Measurements from ENCODE around the gene CD99.
A peak's percentile ranks its signal among the peaks of the same experiment; 100 is the strongest.

The CD99 gene

GRCh38 chrX:2690856-2691542 lies at the start of gene CD99:
Gene CD99 (plus strand): TSS chrX:2691295. CDS start chrX:2691361, 66 bp downstream.
- DNase-seq (ENCODE audit: low read depth, low spot score), result peak; percentile 61

- no peak for DNase-seq (ENCODE audit: low read depth, low spot score)
Measured at GRCh38 chrX:2642146-2642545, 48.9 kb upstream of the CD99 start.

GRCh38 chrX:2642791-2643190 lies 48.3 kb upstream of the CD99 start:
- DNase-seq (ENCODE audit: low read depth, low spot score), result no peak

- DNase-seq (ENCODE audit: low read depth, low spot score), result no peak
Measured at GRCh38 chrX:2643880-2644279, 47.2 kb upstream of the CD99 start.

GRCh38 chrX:2645563-2645962 lies 45.5 kb upstream of the CD99 start:
- DNase-seq (ENCODE audit: low read depth, low spot score), result no peak

- no peak for DNase-seq (ENCODE audit: low read depth, low spot score)
Measured at GRCh38 chrX:2647627-2648026, 43.5 kb upstream of the CD99 start.

- DNase-seq (ENCODE audit: low read depth, low spot score), result no peak
Measured at GRCh38 chrX:2650037-2650436, 41.1 kb upstream of the CD99 start.

GRCh38 chrX:2650865-2651264 lies 40.2 kb upstream of the CD99 start:
- DNase-seq (ENCODE audit: low read depth, low spot score), result no peak

GRCh38 chrX:2652106-2652505 lies 39.0 kb upstream of the CD99 start:
- no peak for DNase-seq (ENCODE audit: low read depth, low spot score)

GRCh38 chrX:2654436-2655340 lies 36.4 kb upstream of the CD99 start:
- no peak for DNase-seq (ENCODE audit: low read depth, low spot score)

- no peak for DNase-seq (ENCODE audit: low read depth, low spot score)
Measured at GRCh38 chrX:2656257-2656836, 34.7 kb upstream of the CD99 start.

- no peak for DNase-seq (ENCODE audit: low read depth, low spot score)
Measured at GRCh38 chrX:2657532-2658113, 33.5 kb upstream of the CD99 start.

- no peak for DNase-seq (ENCODE audit: low read depth, low spot score)
Measured at GRCh38 chrX:2658585-2659292, 32.4 kb upstream of the CD99 start.

- no peak for DNase-seq (ENCODE audit: low read depth, low spot score)
Measured at GRCh38 chrX:2662586-2662985, 28.5 kb upstream of the CD99 start.

- DNase-seq (ENCODE audit: low read depth, low spot score), result peak; percentile 71
Measured at GRCh38 chrX:2664502-2664901, 26.6 kb upstream of the CD99 start.

- no peak for DNase-seq (ENCODE audit: low read depth, low spot score)
Measured at GRCh38 chrX:2665387-2666304, 25.4 kb upstream of the CD99 start.

GRCh38 chrX:2666491-2666890 lies 24.6 kb upstream of the CD99 start:
- DNase-seq (ENCODE audit: low read depth, low spot score), result no peak

GRCh38 chrX:2670978-2671377 lies 20.1 kb upstream of the CD99 start:
- no peak for DNase-seq (ENCODE audit: low read depth, low spot score)

GRCh38 chrX:2672084-2672483 lies 19.0 kb upstream of the CD99 start:
- DNase-seq (ENCODE audit: low read depth, low spot score), result no peak

GRCh38 chrX:2673611-2674010 lies 17.5 kb upstream of the CD99 start:
- DNase-seq (ENCODE audit: low read depth, low spot score), result no peak
